Sigmoid colon (tissue), 7 donors: Measurements from ENCODE around the gene NDUFV3. TPM values are rescaled to one million over a fixed set of nuclear protein-coding genes. Genes with fewer than 3 reads are reported as not detected.
"Not testable (repeated sequence)": the region's sequence is repeated elsewhere in the genome, so short reads cannot be mapped to it uniquely, and the experiment has no call there.

ENCODE experiments used
- DNase-seq: peaks from one replicate; pipeline ENCODE4 v3.0.0-alpha.2; 2019
- H3K27ac ChIP-seq, 4 donors: fragments of 200-600 bp; sonication (generic); one replicate each; pipeline ENCODE4 v1.5.1; 2016 to 2019; ENCODE audit warnings: mild to moderate bottlenecking in 1 of 4
- H3K27me3 ChIP-seq, 3 donors: fragments of 200-600 bp; sonication (generic); one replicate each; pipeline ENCODE4 v1.5.1; 2019; ENCODE audit warnings: mild to moderate bottlenecking in 1 of 3
- H3K36me3 ChIP-seq, 4 donors: fragments of 200-600 bp; sonication (generic); one replicate each; pipeline ENCODE4 v1.5.1; 2016 to 2019
- H3K4me1 ChIP-seq, 4 donors: fragments of 200-600 bp; sonication (generic); one replicate each; pipeline ENCODE4 v1.5.1; 2017 to 2019
- H3K4me3 ChIP-seq, 4 donors: fragments of 200-600 bp; sonication (generic); one replicate each; pipeline ENCODE4 v1.5.1; 2017 to 2019; ENCODE audit warnings: mild to moderate bottlenecking in 2 of 4, moderate library complexity in 1 of 4
- H3K9me3 ChIP-seq, 4 donors: fragments of 200-600 bp in 3 of 4; sonication (generic) in 3 of 4; one replicate each; pipeline versions ENCODE4 v1.5.1 to v1.6.1; 2013 to 2019
- EP300 ChIP-seq, 4 donors: sonication (generic); formaldehyde crosslinking; IDR thresholded peaks; one replicate each; pipeline ENCODE4 v1.6.1; 2017; ENCODE audit warnings: antibody characterized with exemption in 4 of 4
- POLR2A ChIP-seq, 2 donors: fragments of 450-650 bp; IDR thresholded peaks; one replicate each; pipeline ENCODE4 v1.6.1; 2016; ENCODE audit warnings: antibody characterized with exemption in 2 of 2, mild to moderate bottlenecking in 2 of 2, moderate library complexity in 2 of 2
- POLR2AphosphoS5 ChIP-seq, 4 donors: sonication (generic); formaldehyde crosslinking; IDR thresholded peaks; one replicate each; pipeline ENCODE4 v1.6.1; 2017; ENCODE audit warnings: antibody characterized with exemption in 4 of 4
- WGBS, 2 donors: extraction: QIAGEN DNeasy Blood & Tissue Kit; methylation state at CpG; one replicate each; pipeline ENCODE4 v1.1.7; 2013; 5-methylcytosine and 5-hydroxymethylcytosine counted together
- intact Hi-C: fragments of 100-400 bp; cut with DNase I; formaldehyde crosslinking; loops from one replicate; pipeline ENCODE4 v1.15.1; 2023
- polyA plus RNA-seq, 3 donors: library from polyadenylated mRNA; stranded (reverse); fragments of 200-250 nt; gene quantifications; one replicate each; pipeline ENCODE4 v1.2.3, GENCODE V29; 2013
- total RNA-seq, 4 donors: library from RNA; depleted of rRNA; stranded (reverse); fragments of >200 nt; gene quantifications; one replicate each; pipeline ENCODE4 v1.1.0, GENCODE V29; 2016
- TF ChIP-seq, protein P1 (sequence below), 4 experiments: fragments of 450-650 bp in 3 of 4; fragments of 200-600 bp in 1 of 4; IDR thresholded peaks; one replicate each; pipeline ENCODE4 v1.5.1; 2016 to 2019; ENCODE audit warnings: antibody characterized with exemption in 4 of 4, mild to moderate bottlenecking in 3 of 4, moderate library complexity in 2 of 4
- donor health status: healthy with polysubstance abuse.
- donor health status: Bipolar disorder and iron deficiency.
- donor health status: healthy.

NDUFV3 gene
- total and polyA plus RNA-seq, 7 donors = 15.0 to 67.6 (median 53.5) TPM

DNA sequence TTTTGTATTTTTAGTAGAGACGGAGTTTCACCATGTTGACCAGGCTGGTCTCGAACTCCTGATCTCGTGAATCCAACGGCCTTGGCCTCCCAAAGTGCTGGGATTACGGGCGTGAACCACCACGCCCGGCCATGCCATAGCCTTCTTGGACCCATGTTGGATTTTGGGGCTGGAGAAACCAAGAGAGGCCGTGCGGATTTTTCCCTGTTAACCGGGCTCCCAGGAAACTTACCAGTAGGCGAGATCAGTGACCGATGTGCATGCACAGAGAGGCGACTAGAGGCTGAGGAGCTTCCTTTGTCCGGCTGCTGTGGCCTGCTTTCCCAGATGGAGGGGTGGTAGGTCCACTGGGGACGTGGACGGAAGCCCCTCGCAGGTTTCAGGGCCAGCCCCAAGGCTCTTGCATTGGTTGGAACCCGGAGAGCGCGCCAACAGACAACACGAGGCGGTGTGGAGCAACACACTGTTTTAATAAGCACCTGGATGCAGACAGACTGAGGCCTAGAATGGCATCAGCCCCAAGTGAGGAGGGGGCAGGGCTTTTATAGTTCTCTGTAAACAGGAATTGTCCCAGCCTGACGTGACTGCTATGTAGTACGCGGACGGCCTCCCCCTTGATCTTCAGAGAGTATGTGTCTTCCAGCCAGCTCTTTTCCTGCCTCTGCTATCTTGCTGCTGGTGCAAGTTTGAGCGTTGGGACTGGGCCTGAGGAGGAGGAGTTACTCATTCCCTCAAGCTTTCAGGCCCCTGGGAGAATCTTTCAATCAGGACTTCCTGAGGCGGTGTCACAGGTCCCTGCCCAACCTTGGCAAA lies 32.2 kb downstream of the NDUFV3 start, which contains the start of gene ERVH48-1:
TSS of gene ERVH48-1 (minus strand) at position 517 of the 813 bp plus-strand sequence. CDS start 6,624 bp downstream, outside the sequence.
- Histone ChIP-seq H3K4me3 (no peak within 1 kb of the TSS), H3K4me1 (peaks cover 0 to 14% (median 9%) of the 10 kb centered on the region in 4 donors), H3K27ac (no peak within 1 kb of the TSS), H3K9me3 (no peaks in the 10 kb centered on the region), H3K36me3 (no peaks in the 10 kb centered on the region), H3K27me3 (no peaks in the 10 kb centered on the region)
- no peak for DNase-seq
- TF ChIP-seq EP300 (IDR thresholded peaks at IDR 0.05) = no peak
- no peak for TF ChIP-seq POLR2AphosphoS5 (IDR thresholded peaks at IDR 0.05)
- no peak for TF ChIP-seq POLR2A (IDR thresholded peaks at IDR 0.05)
- TF ChIP-seq, protein P1, sequence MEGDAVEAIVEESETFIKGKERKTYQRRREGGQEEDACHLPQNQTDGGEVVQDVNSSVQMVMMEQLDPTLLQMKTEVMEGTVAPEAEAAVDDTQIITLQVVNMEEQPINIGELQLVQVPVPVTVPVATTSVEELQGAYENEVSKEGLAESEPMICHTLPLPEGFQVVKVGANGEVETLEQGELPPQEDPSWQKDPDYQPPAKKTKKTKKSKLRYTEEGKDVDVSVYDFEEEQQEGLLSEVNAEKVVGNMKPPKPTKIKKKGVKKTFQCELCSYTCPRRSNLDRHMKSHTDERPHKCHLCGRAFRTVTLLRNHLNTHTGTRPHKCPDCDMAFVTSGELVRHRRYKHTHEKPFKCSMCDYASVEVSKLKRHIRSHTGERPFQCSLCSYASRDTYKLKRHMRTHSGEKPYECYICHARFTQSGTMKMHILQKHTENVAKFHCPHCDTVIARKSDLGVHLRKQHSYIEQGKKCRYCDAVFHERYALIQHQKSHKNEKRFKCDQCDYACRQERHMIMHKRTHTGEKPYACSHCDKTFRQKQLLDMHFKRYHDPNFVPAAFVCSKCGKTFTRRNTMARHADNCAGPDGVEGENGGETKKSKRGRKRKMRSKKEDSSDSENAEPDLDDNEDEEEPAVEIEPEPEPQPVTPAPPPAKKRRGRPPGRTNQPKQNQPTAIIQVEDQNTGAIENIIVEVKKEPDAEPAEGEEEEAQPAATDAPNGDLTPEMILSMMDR (IDR thresholded peaks at IDR 0.05) = no peak
- WGBS, 2 donors = 85 to 92% methylated on average over 29 of the region's 29 CpGs
- intact Hi-C loops = no loop called here

DNA sequence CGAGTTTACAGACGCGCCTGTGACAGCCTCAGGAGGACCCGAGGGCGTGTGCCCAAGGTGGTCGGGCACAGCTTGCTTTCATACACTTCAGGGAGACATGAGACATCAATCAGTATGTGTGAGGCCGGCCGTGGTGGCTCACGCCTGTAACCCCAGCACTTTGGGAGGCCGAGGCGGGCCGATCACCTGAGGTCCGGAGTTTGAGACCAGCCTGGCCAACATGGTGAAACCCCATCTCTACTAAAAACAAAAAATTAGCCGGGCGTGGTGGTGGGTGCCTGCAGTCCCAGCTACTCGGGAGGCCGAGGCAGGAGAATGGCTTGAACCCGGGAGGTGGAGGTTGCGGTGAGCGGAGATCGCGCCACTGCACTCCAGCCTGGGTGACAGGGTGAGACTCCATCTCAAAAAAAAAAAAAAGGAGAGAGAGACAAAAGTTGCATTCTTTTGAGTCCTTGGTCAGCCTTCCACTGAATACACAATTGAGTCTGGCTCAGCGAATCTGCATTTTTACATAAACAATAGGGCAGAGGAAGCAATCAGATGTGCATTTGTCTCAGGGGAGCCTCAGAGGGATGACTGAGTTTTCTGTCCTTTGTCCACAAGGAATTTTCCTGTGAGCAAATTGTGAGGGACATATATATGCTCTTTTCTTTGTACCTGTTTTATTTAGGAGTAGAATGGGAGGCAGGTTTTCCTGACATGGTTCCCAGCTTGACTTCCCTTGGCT lies 34.5 kb downstream of the NDUFV3 start:
- H3K36me3 ChIP-seq, H3K4me3 ChIP-seq, H3K27me3 ChIP-seq, H3K27ac ChIP-seq, H3K9me3 ChIP-seq, intact Hi-C loops: not testable (repeated sequence)
- peaks cover 0 to 14% (median 9%) of the 10 kb centered on the region in 4 donors for H3K4me1 ChIP-seq
- 95% methylated on average over 23 of the region's 23 CpGs for WGBS, 2 donors
- DNase-seq = peak; percentile 18

DNA sequence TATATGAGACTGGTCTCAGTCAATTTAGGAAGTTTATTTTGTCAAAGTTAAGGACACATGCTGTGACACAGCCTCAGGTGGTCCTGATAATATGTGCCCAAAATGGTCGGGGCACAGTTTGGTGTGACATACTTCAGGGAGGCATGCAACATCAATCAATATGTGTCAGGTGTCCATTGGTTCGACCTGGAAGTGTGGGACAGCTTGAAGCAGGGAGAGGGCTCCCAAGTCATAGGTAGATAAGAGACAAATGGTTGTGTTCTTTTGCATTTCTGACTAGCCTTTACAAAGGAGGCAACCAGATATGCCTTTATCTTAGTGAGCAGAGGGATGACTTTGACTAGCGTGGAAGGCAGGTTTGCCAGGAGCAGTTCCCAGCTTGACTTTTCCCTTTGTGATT lies 36.9 kb downstream of the NDUFV3 start:
- TF ChIP-seq POLR2A (IDR thresholded peaks at IDR 0.05) (no peak), EP300 (IDR thresholded peaks at IDR 0.05) (no peak), POLR2AphosphoS5 (IDR thresholded peaks at IDR 0.05) (no peak)
- TF ChIP-seq, protein P1 (IDR thresholded peaks at IDR 0.05) = no peak
- no peak overlapping the region for H3K27ac ChIP-seq
- intact Hi-C loops = no loop called here
- H3K4me1 ChIP-seq = no peaks in the 10 kb centered on the region
- no peaks in the 10 kb centered on the region for H3K9me3 ChIP-seq
- DNase-seq = no peak
- WGBS, 2 donors = 77 to 79% methylated on average over 3 of the region's 3 CpGs
- no peaks in the 10 kb centered on the region for H3K27me3 ChIP-seq
- H3K4me3 ChIP-seq = no peak overlapping the region
- H3K36me3 ChIP-seq = no peaks in the 10 kb centered on the region

DNA sequence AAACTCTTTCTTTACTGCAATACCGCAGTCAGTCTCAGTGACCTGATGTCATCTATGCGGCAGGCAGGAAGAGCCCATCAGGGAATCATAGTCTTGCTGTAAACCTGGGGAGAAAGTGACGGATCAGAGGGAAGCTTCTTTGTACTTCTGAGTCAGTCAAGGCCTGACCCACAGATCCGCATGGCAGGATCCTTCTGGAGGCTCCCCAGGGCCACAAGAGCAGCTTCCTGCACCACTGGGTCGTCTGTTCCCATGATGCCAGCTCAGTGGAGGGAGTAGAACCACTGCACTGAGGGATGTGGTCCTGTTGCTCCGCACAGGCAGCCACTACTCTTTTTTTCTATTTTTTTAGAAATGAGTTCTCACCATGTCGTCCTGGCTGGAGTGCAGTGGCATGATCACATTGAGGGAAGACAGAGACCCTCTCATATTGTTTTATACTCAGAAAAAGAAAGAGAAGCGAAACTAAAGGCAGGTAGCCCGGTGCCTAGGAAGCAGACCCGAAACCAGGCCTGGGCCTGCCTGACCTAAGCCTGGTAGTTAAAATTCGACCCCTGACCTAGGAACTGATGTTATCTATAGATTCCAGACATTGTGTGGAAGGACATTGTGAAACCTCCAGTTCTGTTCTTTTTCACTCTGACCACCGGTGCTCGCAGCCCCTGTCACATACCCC lies 38.6 kb downstream of the NDUFV3 start:
- Histone ChIP-seq H3K27me3 (no peaks in the 10 kb centered on the region), H3K4me1 (no peaks in the 10 kb centered on the region), H3K36me3 (no peaks in the 10 kb centered on the region), H3K4me3 (no peak overlapping the region), H3K9me3 (no peaks in the 10 kb centered on the region), H3K27ac (no peak overlapping the region)
- WGBS, 2 donors = 83 to 92% methylated on average over 13 of the region's 13 CpGs
- TF ChIP-seq POLR2AphosphoS5 (IDR thresholded peaks at IDR 0.05) (no peak), EP300 (IDR thresholded peaks at IDR 0.05) (no peak), POLR2A (IDR thresholded peaks at IDR 0.05) (no peak)
- TF ChIP-seq, protein P1 (IDR thresholded peaks at IDR 0.05) = no peak
- intact Hi-C loops = no loop called here
- no peak for DNase-seq

DNA sequence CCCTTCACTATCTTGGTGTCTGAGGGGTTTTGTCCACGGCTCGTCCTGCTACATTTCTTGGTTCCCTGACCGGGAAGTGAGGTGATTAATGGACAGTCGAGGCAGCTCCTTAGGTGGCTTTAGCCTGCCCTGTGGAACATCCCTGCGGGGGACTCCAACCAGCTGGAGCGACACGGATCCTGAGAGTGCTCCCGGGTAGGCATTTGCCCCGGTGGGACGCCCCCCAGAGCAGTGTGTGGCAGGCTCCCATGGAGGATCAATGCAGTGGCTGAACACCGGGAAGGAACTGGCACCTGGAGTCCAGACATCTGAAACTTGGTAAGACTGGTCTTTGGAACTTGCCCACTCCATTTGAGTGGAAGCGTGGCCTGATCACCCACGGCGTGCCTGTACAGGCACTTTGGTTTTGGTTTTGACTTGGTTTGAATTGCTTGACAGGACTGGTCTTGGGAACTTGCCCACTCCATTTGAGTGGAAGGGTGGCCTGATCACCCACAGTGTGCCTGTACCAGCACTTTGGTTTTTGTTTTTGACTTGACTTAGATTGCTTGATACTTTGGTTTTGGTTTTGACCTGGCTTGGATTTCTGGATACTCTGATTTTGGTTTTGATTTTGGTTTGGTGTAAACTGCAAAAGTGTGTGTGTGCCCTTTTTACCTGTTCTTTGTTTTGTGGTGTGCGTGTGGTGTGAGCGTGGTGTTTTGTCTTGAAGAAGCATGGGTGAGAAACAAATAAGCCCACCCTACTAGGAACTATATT lies 39.4 kb downstream of the NDUFV3 start:
- H3K27ac ChIP-seq, H3K9me3 ChIP-seq, intact Hi-C loops, H3K36me3 ChIP-seq, H3K27me3 ChIP-seq, DNase-seq, H3K4me1 ChIP-seq, H3K4me3 ChIP-seq: not testable (repeated sequence)
- 93 to 94% methylated on average over 16 of the region's 16 CpGs for WGBS, 2 donors

DNA sequence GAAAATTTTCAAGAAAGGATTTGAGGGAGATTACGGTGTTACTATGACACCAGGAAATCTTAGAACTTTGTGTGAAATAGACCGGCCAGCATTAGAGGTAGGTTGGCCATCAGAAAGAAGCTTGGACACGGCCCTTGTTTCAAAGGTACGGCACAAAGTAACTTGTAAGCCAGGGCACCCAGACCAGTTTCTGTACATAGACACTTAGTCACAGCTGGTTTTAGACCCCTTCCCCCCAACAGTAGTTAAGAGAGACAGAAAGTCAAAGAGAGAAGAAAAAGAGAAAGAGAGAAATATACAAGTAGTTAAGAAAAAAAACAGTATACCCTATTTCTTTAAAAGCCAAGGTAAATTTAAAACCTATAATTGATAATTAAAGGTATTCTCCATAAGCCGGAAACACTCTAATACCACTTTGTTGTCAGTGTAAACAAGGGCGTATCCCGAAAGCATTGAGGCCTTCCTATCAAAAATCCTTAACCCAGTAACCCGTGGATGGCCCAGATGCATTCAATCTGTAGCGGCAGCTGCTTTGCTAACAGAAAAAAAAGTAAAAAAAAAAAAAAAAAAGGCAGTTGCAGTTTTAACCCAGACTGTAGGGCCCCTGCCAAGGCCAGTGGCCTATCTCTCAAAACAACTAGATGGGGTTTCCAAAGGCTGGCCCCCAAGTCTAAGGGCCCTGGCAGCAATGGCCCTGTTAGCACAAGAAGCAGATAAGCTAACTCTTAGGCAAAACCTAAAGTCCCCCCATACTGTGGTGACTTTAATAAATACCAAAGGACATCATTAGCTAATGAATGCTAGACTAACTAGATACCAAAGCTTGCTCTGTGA lies 40.2 kb downstream of the NDUFV3 start:
- H3K27ac ChIP-seq, H3K9me3 ChIP-seq, H3K4me1 ChIP-seq, H3K27me3 ChIP-seq, intact Hi-C loops, DNase-seq, H3K36me3 ChIP-seq, H3K4me3 ChIP-seq: not testable (repeated sequence)
- WGBS, 2 donors = 40 to 74% methylated on average over 8 to 9 of the region's 9 CpGs

DNA sequence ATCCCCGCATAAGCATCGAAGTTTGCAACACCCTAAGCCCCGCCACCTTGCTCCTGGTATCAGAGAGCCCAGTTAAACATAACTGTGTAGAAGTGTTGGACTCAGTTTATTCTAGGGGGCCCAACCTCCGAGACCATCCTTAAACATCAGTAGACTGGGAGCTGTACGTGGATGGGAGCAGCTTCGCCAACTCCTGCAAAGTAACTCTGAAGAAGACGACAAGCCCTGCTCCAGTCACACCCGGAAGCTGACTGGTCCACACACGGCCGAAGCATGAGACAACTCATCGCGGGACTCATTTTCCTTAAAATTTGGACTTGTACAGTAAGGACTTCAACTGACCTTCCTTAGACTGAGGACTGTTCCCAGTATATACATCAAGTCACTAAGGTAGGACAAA lies 40.9 kb downstream of the NDUFV3 start:
- H3K4me3 ChIP-seq, H3K36me3 ChIP-seq, H3K9me3 ChIP-seq, intact Hi-C loops, H3K27ac ChIP-seq, H3K27me3 ChIP-seq, H3K4me1 ChIP-seq, DNase-seq: not testable (repeated sequence)
- WGBS, 2 donors = 95 to 96% methylated on average over 12 of the region's 12 CpGs
